ENCODE results near the gene LNX2.

LNX2 gene

GRCh38 chr13:27620377-27621115, at the start of gene LNX2:
Gene LNX2, minus strand, starts transcription at chr13:27620529. Its CDS starts 38,826 bp downstream, at chr13:27581703.
- peak; percentile 98 for DNase-seq (ENCODE audit: low spot score)

GRCh38 chr13:27667946-27668345, 47.6 kb upstream of the LNX2 start:
- DNase-seq (ENCODE audit: low spot score): no peak

- DNase-seq (ENCODE audit: low spot score): no peak
Measured at GRCh38 chr13:27666951-27667350, 46.6 kb upstream of the LNX2 start.

GRCh38 chr13:27665761-27666160, 45.4 kb upstream of the LNX2 start:
- no peak for DNase-seq (ENCODE audit: low spot score)

- DNase-seq (ENCODE audit: low spot score): peak; percentile 18
Measured at GRCh38 chr13:27665333-27665732, 45.0 kb upstream of the LNX2 start.

GRCh38 chr13:27663947-27664346, 43.6 kb upstream of the LNX2 start:
- no peak for DNase-seq (ENCODE audit: low spot score)

- DNase-seq (ENCODE audit: low spot score): no peak
Measured at GRCh38 chr13:27662738-27663470, 42.6 kb upstream of the LNX2 start.

GRCh38 chr13:27661017-27661416, 40.7 kb upstream of the LNX2 start:
- DNase-seq (ENCODE audit: low spot score): no peak

- no peak for DNase-seq (ENCODE audit: low spot score)
Measured at GRCh38 chr13:27660511-27660910, 40.2 kb upstream of the LNX2 start.

GRCh38 chr13:27659145-27659865, 39.0 kb upstream of the LNX2 start:
- no peak for DNase-seq (ENCODE audit: low spot score)

GRCh38 chr13:27658546-27658945, 38.2 kb upstream of the LNX2 start:
- DNase-seq (ENCODE audit: low spot score): peak; percentile 15

- DNase-seq (ENCODE audit: low spot score): no peak
Measured at GRCh38 chr13:27657724-27658123, 37.4 kb upstream of the LNX2 start.

GRCh38 chr13:27654816-27655215, 34.5 kb upstream of the LNX2 start:
- DNase-seq (ENCODE audit: low spot score): no peak

GRCh38 chr13:27654059-27654458, 33.7 kb upstream of the LNX2 start:
- no peak for DNase-seq (ENCODE audit: low spot score)

- no peak for DNase-seq (ENCODE audit: low spot score)
Measured at GRCh38 chr13:27650312-27650711, 30.0 kb upstream of the LNX2 start.

GRCh38 chr13:27644302-27644701, 24.0 kb upstream of the LNX2 start:
- peak; percentile 68 for DNase-seq (ENCODE audit: low spot score)

- DNase-seq (ENCODE audit: low spot score): no peak
Measured at GRCh38 chr13:27643334-27644132, 23.2 kb upstream of the LNX2 start.

- no peak for DNase-seq (ENCODE audit: low spot score)
Measured at GRCh38 chr13:27641711-27642502, 21.6 kb upstream of the LNX2 start.

GRCh38 chr13:27639186-27639585, 18.9 kb upstream of the LNX2 start:
- DNase-seq (ENCODE audit: low spot score): no peak

- peak; percentile 46 for DNase-seq (ENCODE audit: low spot score)
Measured at GRCh38 chr13:27638521-27638920, 18.2 kb upstream of the LNX2 start.

- no peak for DNase-seq (ENCODE audit: low spot score)
Measured at GRCh38 chr13:27638001-27638400, 17.7 kb upstream of the LNX2 start.
